ENCODE data around the gene FAM3B.
A peak's percentile ranks its signal among the peaks of the same experiment; 100 is the strongest.
"Not testable (repeated sequence)": the region's sequence is repeated elsewhere in the genome, so short reads cannot be mapped to it uniquely, and the experiment has no call there.

Gene FAM3B

GRCh38 chr21:41349619-41350390 is 33.2 kb downstream of the FAM3B start:
- DNase-seq (ENCODE audit: low read depth in 4 of 4, low spot score in 1 of 4) = no peak

DNA sequence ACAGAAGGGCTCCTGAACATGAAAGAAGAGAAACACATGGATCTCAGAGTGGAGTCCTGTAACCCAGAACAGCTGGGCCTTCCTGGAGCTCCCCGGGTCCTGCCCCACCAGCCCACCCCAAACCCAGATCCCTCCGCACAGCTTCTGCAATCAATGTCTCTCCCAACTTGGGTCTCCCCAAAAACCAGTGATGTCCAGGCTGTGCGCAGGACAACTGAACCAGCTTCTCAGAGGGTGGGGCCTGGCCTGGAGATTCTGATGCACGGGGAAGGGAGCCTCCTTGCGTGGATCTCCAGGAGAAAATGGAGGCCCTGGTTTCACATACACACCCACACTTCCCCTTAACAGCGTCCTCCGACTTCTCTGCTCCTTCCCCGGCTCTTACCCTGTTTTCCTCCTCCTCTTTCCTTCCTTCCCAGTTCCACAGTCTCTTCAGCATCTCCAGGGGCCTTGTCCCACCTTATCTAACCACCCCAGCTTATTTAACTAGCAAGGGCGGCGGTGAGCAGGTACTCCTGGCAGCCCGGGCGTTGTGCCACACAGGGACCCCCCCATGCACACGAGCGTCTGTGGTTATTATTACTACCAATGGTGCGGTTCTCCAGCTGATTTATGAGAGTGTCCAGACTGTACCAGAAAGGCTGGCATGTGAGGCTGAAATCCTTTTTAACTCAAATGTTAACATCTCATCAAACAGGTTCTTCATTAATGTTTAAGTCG is 34.0 kb downstream of the FAM3B start:
- no peak for DNase-seq (ENCODE audit: low read depth in 4 of 4, low spot score in 1 of 4)

DNA sequence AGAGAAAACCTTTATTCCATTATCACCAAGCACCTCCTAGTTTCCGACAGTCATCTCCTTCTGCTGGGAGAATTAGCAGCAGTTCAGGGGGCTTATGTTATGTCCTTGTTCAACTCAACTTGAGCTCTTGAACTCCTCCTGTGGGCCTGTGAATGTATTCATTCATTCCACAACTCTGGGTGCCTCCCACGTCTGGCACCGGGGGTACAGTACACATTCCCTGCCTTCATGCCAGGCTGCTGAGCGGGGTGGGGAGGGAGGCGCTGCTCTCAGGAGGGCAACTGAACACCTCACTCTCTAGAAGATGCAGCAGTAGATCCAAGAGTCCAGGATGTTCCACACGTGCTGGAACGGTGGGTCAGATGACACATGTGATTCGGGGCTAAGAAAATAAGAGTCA is 40.9 kb downstream of the FAM3B start:
- DNase-seq (ENCODE audit: low read depth in 4 of 4, low spot score in 1 of 4) = no peak

DNA sequence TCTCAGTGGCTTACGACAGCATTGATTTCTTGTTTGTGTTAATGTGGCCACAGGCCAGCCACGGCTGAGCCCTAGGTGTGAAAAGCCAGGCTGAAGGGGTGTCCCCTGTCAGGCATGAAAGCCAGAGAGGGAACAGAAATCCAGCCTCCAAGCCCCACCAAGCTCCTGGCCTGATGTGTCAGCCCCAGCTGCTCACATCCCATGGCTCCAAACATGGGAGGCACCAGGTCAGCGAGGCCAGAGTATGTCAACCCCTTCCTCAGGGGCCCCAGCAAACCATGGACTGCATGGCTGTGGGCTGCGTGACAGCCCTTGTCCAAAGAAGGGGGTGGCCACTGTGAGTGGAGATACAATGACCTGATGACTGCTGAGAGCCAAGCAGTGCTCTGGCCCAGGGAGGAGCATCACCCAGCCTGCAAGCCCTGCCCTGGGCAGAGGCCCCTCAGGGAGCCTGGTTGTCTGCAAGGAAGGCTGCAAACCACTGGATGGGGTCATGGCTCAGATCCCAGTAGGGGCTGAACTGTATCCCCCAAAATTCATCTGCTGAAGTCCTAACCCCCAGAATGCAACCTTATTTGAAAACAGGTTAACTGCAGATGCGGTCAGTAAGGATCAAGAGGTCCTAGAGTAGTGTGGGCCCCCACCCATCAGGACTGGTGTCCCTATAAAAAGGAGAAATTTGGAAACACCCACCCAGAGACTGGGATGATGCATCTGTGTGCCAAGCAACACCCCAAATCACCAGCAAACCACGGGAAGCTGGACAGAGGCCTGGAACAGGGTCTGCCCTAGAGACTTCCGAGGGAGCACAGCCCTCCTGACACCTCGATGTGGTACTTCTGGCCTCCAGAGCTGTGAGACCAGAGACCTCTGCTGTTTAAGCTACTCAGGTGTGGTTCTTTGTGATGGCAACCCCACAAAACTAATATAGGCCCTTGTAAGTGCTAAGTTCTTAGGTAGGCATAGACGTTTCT is 41.9 kb downstream of the FAM3B start:
- no peak for DNase-seq (ENCODE audit: low read depth in 4 of 4, low spot score in 1 of 4)

DNA sequence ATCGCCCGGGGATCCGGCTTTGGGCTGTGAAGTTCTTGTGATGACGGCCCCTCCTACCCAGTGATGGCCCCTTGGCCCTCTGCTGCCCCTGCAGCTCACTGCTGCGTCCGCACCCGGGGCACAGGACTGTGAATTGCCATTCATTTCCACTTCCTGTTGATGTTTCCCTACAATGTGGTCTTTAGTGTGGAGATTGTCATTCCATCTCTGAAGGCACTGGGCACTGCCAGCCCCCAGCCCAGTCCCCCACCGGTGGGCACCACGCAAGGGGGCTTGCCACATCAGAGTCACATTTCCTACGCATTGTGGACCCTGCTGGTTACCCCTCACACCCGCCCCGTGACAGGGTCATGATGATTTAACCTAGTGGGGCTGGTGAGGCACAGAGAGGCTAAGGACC is 42.7 kb downstream of the FAM3B start:
- no peak for DNase-seq (ENCODE audit: low read depth in 4 of 4, low spot score in 1 of 4)

- not testable (repeated sequence) for DNase-seq (ENCODE audit: low read depth in 4 of 4, low spot score in 1 of 4)
Observed at GRCh38 chr21:41359754-41360071, 43.1 kb downstream of the FAM3B start.

DNA sequence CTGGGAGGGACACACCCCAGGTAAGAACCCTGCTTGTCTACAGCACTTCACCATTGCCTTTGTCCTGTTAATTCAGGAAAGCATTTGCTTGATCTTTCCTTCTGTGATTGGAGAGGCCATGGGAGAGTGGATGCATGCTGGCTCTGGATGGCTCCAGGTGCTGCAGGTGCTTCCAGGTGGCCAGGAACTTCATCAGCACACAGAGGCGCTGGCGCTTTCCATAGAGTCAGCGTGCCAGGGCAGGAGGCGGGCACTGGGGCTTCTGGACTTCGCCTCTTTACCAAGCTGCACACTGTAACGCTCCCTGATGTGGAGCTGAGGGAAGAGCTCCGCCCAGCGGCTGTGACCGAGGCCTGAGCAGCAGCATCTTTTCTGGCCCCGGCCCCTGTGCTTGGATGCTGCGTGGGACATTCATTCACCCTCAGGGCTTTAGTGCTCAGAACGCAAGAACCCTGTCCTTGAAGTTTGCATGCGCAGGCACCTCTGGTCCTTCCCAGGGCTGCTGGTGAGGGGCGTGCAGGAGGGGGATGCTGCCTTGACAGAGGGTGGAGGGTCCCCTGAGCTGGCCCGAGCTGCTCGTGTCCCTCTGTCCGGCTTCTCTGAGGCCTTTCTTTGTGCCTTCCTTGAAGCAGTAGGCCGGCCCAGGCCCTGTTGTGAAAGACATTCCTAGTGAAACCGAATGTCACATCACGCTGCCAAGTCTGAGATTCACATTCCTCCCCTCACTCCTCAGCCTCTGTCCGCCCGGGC is 43.6 kb downstream of the FAM3B start:
- no peak for DNase-seq (ENCODE audit: low read depth in 4 of 4, low spot score in 1 of 4)

GRCh38 chr21:41361053-41361785 is 44.6 kb downstream of the FAM3B start:
- no peak for DNase-seq (ENCODE audit: low read depth in 4 of 4, low spot score in 1 of 4)

DNA sequence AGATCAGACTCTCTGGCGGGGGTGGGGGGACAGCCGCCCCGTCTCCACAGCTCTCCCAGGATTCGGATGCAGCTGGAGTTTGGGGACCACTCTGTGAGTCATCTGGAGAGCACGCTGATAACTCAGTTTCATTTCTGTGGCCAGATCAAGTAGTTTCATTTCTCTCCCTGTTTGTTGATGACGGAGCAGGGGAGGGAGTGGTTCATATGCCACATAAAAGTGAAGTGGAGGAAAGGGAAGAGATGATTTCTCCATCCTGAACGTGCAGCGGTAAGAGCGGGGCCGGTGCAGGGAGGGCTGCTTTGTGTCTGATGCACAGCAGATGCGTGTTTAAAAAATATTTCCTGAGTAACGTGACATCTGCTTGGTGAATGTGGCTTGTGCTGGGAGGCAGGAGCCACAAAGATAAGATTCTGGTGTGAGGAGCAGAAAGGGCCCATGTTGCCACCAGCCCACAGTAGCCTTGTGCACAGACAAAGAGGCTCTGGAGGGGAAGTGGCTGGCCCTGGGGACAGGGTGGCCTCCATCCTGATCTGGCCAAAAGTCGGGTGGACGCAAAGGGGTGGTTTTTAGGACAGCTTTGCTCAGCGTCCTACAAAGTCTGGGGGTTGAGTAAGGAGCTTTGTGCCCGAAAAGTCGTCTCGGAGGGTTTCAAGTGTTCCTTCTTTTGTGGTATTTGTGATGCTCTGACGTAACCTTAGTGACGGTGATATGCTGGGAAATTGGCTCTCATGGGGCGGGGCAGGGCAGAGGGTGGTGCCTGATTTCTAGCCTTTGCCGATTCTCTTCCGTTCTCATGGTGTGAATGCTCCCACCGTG is 45.4 kb downstream of the FAM3B start, which contains the start of gene MX2:
TSS of gene MX2 (plus strand) at position 242 of the 819 bp plus-strand sequence. CDS start 14,880 bp downstream, outside the sequence.
- peak; percentile 26 to 51 (median 42) for DNase-seq (ENCODE audit: low read depth in 4 of 4, low spot score in 1 of 4)

GRCh38 chr21:41362605-41363369 is 46.2 kb downstream of the FAM3B start:
- DNase-seq (ENCODE audit: low read depth in 4 of 4, low spot score in 1 of 4) = no peak

GRCh38 chr21:41363370-41364270 is 47.0 kb downstream of the FAM3B start:
- no peak for DNase-seq (ENCODE audit: low read depth in 4 of 4, low spot score in 1 of 4)

GRCh38 chr21:41364308-41364707 is 47.7 kb downstream of the FAM3B start:
- no peak for DNase-seq (ENCODE audit: low read depth in 4 of 4, low spot score in 1 of 4)

GRCh38 chr21:41365377-41366107 is 48.9 kb downstream of the FAM3B start:
- no peak for DNase-seq (ENCODE audit: low read depth in 4 of 4, low spot score in 1 of 4)

DNA sequence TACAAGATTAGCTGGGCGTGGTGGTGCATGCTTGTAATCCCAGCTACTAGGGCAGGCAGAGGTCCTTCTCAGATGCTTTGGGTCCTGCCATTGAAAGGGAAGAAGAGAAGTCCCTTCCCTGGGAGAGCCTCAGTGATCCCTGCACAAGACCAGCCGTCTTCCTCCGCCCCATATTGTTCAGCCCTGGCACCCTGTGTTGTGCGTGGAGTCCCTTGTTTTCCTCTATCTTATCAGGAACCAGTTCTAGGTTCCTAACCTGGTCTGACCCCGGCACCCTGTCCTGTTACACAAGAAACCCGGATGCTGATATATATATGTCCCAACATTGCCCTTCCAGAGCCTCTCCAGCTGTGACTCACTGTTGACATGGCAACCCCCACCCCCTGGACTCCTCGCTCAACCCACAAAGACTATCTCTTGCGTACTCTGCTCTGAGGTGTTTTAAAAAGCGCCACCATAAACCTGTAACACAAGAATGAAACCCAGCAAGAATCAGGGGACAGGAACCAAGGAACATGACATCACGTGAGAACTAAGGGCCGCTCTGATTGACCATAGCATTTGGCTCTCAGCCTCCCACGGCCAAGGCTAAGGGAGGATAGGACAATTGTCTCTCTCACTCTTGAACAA is 50.0 kb downstream of the FAM3B start:
- DNase-seq (ENCODE audit: low read depth in 4 of 4, low spot score in 1 of 4) = no peak

DNA sequence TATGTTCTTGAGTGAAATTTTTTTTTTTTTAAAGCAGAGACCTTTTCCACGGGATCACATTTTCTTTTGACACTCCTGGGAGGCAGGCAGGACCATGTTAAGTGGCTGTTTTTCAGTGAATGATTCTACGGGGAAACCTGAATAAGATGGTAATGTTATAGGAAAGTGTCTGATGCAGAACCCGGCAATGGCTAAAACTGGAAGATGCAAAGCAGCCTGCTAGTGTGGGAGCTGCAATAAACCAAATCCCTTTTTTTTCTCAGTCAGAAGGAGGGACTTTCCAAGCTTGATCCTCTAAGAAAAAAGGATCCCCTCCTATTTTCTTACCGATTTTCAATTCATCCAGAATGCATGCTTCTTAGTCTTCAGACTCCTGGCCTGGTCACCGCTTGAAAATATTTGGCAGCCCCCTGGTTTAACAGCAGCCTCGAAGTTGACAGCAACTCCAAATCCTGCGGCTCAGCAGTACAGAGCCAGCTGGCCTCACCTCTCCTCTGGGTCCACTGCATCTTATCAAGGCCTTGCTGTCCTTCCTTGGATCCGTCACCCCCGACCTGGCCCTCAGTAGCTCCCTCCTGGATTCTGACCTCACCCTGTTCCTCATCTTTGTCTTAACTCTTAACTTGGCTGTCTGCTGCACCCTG is 50.8 kb downstream of the FAM3B start:
- no peak for DNase-seq (ENCODE audit: low read depth in 4 of 4, low spot score in 1 of 4)
